Measurements from ENCODE around the gene RAD51B.

GRCh38 chr14:68195126-68195525 lies 375.5 kb downstream of the RAD51B start:
- TF ChIP-seq POLR2A (IDR thresholded peaks at IDR 0.05; ENCODE audit: low read depth, low read length) = no peak
- no peak for TF ChIP-seq POLR2AphosphoS5 (IDR thresholded peaks at IDR 0.05; ENCODE audit: low read depth, low read length)
- no peak for TF ChIP-seq TAF1 (IDR thresholded peaks at IDR 0.05; ENCODE audit: borderline replicate concordance, low read depth, low read length)

All from GM12892 (cell line).